Measurements from ENCODE around the gene NECTIN3. TPM values are rescaled to one million over a fixed set of nuclear protein-coding genes. Genes with fewer than 3 reads are reported as not detected.
A peak's percentile ranks its signal among the peaks of the same experiment; 100 is the strongest.

Gene NECTIN3, protein sequence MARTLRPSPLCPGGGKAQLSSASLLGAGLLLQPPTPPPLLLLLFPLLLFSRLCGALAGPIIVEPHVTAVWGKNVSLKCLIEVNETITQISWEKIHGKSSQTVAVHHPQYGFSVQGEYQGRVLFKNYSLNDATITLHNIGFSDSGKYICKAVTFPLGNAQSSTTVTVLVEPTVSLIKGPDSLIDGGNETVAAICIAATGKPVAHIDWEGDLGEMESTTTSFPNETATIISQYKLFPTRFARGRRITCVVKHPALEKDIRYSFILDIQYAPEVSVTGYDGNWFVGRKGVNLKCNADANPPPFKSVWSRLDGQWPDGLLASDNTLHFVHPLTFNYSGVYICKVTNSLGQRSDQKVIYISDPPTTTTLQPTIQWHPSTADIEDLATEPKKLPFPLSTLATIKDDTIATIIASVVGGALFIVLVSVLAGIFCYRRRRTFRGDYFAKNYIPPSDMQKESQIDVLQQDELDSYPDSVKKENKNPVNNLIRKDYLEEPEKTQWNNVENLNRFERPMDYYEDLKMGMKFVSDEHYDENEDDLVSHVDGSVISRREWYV
- total RNA-seq = 10 to 100 TPM; 15.1 to 31.0 (median 23.1) TPM
- long read RNA-seq, partial matches to known transcripts = 0 of 1 reads
- long read RNA-seq, other reads (novel, unspliced or antisense) = 1 of 1 reads

DNA sequence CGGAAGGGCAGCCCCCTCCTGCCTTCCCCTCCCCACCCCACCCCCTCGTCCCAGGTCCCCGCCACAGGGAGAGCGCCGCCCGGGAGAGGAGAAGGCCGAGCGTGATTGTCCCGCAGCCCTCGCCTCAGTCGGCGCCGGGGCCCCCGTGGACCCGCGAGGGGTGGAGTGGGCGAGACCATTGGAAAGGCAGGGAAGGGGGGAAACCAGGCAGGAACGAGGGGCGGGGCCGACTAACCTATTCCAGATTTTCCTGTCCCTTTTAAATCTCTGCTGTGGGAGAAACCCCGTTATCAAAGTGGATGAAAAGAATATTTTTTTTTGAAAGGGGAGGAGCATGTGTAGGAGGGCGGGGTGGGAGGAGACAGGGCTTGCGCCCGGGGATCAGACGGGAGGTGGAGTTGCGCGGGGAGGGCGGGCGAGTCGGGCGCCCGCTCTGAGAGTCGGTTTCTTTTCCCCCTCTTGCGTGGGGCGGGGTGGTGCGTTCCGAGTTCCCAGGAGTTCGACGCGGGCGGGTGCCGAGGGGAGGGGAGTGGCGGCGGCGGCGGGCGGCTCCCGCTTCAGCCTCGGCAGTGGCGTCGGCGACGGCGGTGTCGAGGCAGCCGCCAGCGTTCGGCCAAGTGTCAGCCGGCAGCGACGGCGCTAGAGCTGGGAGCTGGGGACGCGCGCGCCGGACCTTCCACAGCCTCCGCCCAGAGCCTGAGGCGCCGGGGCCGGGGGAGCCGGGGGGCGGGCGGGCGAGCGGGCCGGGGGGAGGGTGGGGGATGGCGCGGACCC, at the start of gene NECTIN3:
NECTIN3 (plus strand) TSS at position 560 of the 774 bp plus-strand sequence; CDS start at position 762, 202 bp downstream.
- Histone ChIP-seq H3K9me3 (no peaks in the 10 kb centered on the region), H3K4me1 (peaks cover 0 to 10% (median 2%) of the 10 kb centered on the region in 4 donors), H3K36me3 (no peaks in the 10 kb centered on the region), H3K27me3 (no peaks in the 10 kb centered on the region), H3K4me3 (peak within 1 kb of the TSS; percentile 81 to 87 (median 82)), H3K27ac (peak within 1 kb of the TSS; percentile 82 to 96 (median 94))
- WGBS (ENCODE audit: insufficient coverage, low coverage, low lambda C conversion rate, missing lambda C conversion rate) = under 1% methylated on average over 32 of the region's 79 CpGs
- peak; percentile 91 to 97 (median 92) for ATAC-seq
- peak; percentile 60 for TF ChIP-seq POLR2A (IDR thresholded peaks at IDR 0.05)
- TF ChIP-seq, protein P1, sequence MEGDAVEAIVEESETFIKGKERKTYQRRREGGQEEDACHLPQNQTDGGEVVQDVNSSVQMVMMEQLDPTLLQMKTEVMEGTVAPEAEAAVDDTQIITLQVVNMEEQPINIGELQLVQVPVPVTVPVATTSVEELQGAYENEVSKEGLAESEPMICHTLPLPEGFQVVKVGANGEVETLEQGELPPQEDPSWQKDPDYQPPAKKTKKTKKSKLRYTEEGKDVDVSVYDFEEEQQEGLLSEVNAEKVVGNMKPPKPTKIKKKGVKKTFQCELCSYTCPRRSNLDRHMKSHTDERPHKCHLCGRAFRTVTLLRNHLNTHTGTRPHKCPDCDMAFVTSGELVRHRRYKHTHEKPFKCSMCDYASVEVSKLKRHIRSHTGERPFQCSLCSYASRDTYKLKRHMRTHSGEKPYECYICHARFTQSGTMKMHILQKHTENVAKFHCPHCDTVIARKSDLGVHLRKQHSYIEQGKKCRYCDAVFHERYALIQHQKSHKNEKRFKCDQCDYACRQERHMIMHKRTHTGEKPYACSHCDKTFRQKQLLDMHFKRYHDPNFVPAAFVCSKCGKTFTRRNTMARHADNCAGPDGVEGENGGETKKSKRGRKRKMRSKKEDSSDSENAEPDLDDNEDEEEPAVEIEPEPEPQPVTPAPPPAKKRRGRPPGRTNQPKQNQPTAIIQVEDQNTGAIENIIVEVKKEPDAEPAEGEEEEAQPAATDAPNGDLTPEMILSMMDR (IDR thresholded peaks at IDR 0.05) = no peak
- intact Hi-C loops (cut with DNase I) = loop anchor here in 1 of 2 donors (10.0 kb wide), 1 partner anchor 57 kb away; no protein-coding TSS in a partner anchor
- peak; percentile 96 to 98 (median 98) for DNase-seq

DNA sequence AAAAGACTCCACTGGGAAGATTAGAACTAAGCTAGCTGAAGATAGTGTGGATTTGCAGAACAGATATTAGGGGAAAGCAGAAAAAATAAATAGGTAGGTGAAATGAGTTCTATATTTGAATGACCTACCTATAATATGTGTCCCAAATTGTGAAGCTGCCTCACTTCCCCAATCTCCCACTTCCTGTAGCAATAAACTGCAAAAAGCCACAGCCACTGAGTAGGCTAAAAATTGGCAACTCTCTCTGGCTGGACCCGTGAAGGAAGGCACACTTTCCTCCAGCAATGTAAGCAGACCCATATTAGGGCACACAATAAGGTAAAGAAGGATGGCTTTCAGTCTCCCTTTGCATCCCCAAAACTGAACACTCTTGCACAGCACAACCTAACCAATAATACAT, 43.7 kb upstream of the NECTIN3 start:
- DNase-seq (no peak), ATAC-seq (no peak)
- no peaks in the 10 kb centered on the region for H3K36me3 ChIP-seq
- no peak overlapping the region for H3K4me3 ChIP-seq
- 30% methylated on average over 1 of the region's 1 CpG for WGBS (ENCODE audit: insufficient coverage, low coverage, low lambda C conversion rate, missing lambda C conversion rate)
- H3K27ac ChIP-seq = no peak overlapping the region
- intact Hi-C loops (cut with DNase I) = no loop called here
- TF ChIP-seq, protein P1 (IDR thresholded peaks at IDR 0.05) = no peak
- no peak for TF ChIP-seq POLR2A (IDR thresholded peaks at IDR 0.05)
- no peaks in the 10 kb centered on the region for H3K4me1 ChIP-seq
- no peaks in the 10 kb centered on the region for H3K9me3 ChIP-seq
- H3K27me3 ChIP-seq = no peaks in the 10 kb centered on the region

DNA sequence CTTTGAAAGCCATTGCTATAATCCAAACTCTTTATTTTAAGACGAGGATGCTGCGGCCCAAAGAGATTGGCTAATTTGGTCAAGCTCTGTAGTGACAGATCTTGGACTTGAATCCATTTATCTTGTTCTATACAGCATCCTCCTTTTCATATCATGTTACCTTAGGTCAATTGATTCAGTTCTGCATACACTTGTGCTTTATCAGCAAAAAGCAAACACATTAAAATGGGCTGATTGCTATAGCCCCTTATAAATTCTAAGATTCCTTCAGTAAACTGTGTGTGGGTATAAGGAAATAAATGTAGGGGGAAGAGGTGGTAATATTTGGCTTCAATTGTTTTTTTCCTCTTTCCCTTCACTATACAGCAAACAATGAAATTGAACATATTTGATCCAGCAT, 40.1 kb upstream of the NECTIN3 start:
- no peaks in the 10 kb centered on the region for H3K36me3 ChIP-seq
- no peak for DNase-seq
- no peaks in the 10 kb centered on the region for H3K27me3 ChIP-seq
- 94% methylated on average over 2 of the region's 2 CpGs for WGBS (ENCODE audit: insufficient coverage, low coverage, low lambda C conversion rate, missing lambda C conversion rate)
- ATAC-seq = no peak
- no peaks in the 10 kb centered on the region for H3K9me3 ChIP-seq
- H3K27ac ChIP-seq = no peak overlapping the region
- no peak overlapping the region for H3K4me3 ChIP-seq
- intact Hi-C loops (cut with DNase I) = no loop called here
- TF ChIP-seq, protein P1 (IDR thresholded peaks at IDR 0.05) = no peak
- TF ChIP-seq POLR2A (IDR thresholded peaks at IDR 0.05) = no peak
- no peaks in the 10 kb centered on the region for H3K4me1 ChIP-seq

DNA sequence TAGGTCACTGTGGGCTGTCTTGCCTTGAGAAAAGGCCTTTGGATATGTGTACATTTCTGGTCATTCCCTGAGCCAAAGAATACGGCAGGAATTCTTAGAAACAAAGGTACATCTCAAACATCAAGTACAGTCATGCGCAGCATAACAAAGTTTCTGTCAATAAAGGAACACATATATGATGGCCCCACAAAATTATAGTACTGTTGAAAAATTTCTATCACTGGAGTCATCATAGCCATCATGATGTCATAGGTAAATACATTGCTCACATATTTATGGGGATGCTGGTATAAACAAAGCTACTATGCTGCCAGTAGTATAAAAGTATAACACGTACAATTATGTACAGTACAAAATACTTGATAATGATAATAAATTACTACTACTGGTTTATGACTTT, 38.9 kb upstream of the NECTIN3 start:
- TF ChIP-seq, protein P1 (IDR thresholded peaks at IDR 0.05) = no peak
- TF ChIP-seq POLR2A (IDR thresholded peaks at IDR 0.05) = no peak
- intact Hi-C loops (cut with DNase I) = no loop called here
- Histone ChIP-seq H3K4me1 (no peaks in the 10 kb centered on the region), H3K27me3 (no peaks in the 10 kb centered on the region), H3K27ac (no peak overlapping the region), H3K36me3 (no peaks in the 10 kb centered on the region), H3K9me3 (no peaks in the 10 kb centered on the region), H3K4me3 (no peak overlapping the region)
- DNase-seq = no peak
- 91% methylated on average over 3 of the region's 3 CpGs for WGBS (ENCODE audit: insufficient coverage, low coverage, low lambda C conversion rate, missing lambda C conversion rate)
- no peak for ATAC-seq
